PC-3 (cell line): ENCODE measurements around the gene SUPT16H. TPM values are rescaled to one million over a fixed set of nuclear protein-coding genes. Genes with fewer than 3 reads are reported as not detected.

Source experiments
- ATAC-seq: fragments of 200-7000 bp; cut with Tn5 transposase; 2 replicates; pipeline ENCODE4 v1.9.1; 2020; ENCODE audit warnings: mild to moderate bottlenecking, moderate library complexity
- BruUV-seq: library from RNA; stranded (reverse); fragments of 400-500 nt; replicated peaks from 2 replicates; lab custom pipeline; 2021; lab: Mats Ljungman, UMichigan
- CTCF ChIA-PET: fragments of 300-600 bp; sonication (Branson Sonifier 250); formaldehyde crosslinking; loops from one replicate; lab custom pipeline; 2022; ENCODE audit warnings: antibody characterized with exemption; lab: Charles Lee
- POLR2A ChIA-PET: fragments of 300-600 bp; sonication (Branson Sonifier 250); formaldehyde crosslinking; loops from one replicate; lab custom pipeline; 2022; ENCODE audit warnings: antibody characterized with exemption; ENCODE audit not compliant: unreplicated experiment; lab: Charles Lee
- DNase-seq: peaks from one replicate; pipeline ENCODE4 v3.0.0-alpha.2; 2015
- H2AFZ ChIP-seq: fragments of 300-600 bp; sonication (generic); 2 replicates; pipeline ENCODE4 v1.6.0; 2016; ENCODE audit warnings: antibody characterized with exemption, low read length
- H3F3A ChIP-seq: fragments of 300-600 bp; sonication (generic); one replicate; pipeline ENCODE4 v1.6.0; 2017; ENCODE audit warnings: antibody characterized with exemption, low read length, control low read depth, mild to moderate bottlenecking; ENCODE audit not compliant: unreplicated experiment
- H3K27ac ChIP-seq: fragments of 300-600 bp; sonication (generic); 2 replicates; pipeline ENCODE4 v1.5.1; 2016; ENCODE audit warnings: mild to moderate bottlenecking, low read length
- H3K27me3 ChIP-seq: fragments of 300-600 bp; sonication (generic); 2 replicates; pipeline ENCODE4 v1.6.1; 2016; ENCODE audit warnings: low read length, mixed read lengths
- H3K36me3 ChIP-seq: fragments of 300-600 bp; sonication (generic); 2 replicates; pipeline ENCODE4 v1.6.1; 2016; ENCODE audit warnings: low read depth, mixed run types, low read length, mixed read lengths
- H3K4me1 ChIP-seq: fragments of 300-600 bp; sonication (generic); 2 replicates; pipeline ENCODE4 v1.5.1; 2016; ENCODE audit warnings: low read length; ENCODE audit not compliant: insufficient read depth
- H3K4me2 ChIP-seq: fragments of 300-600 bp; sonication (generic); 2 replicates; pipeline ENCODE4 v1.6.0; 2016; ENCODE audit warnings: low read length
- H3K4me3 ChIP-seq: fragments of 300-600 bp; sonication (generic); 2 replicates; pipeline ENCODE4 v1.5.1; 2016; ENCODE audit warnings: mild to moderate bottlenecking, low read length, mixed read lengths
- H3K79me2 ChIP-seq: fragments of 300-600 bp; sonication (generic); 2 replicates; pipeline ENCODE4 v1.6.1; 2017; ENCODE audit warnings: low read length, mixed read lengths
- H3K9ac ChIP-seq: fragments of 300-600 bp; sonication (generic); 2 replicates; pipeline ENCODE4 v1.6.0; 2016; ENCODE audit warnings: mild to moderate bottlenecking, low read length
- H3K9me2 ChIP-seq: fragments of 300-600 bp; sonication (generic); replicated peaks from 2 replicates; pipeline ENCODE4 v1.6.1; 2016; ENCODE audit warnings: mixed run types, low read length, mixed read lengths
- H3K9me3 ChIP-seq: fragments of 300-600 bp; sonication (generic); 2 replicates; pipeline ENCODE4 v1.6.1; 2016; ENCODE audit warnings: low read length, mixed read lengths
- H4K20me1 ChIP-seq: fragments of 300-600 bp; sonication (generic); 2 replicates; pipeline ENCODE4 v1.6.1; 2016; ENCODE audit warnings: low read length, mixed read lengths
- EZH2 ChIP-seq: fragments of 300-600 bp; sonication (generic); IDR thresholded peaks from one replicate; pipeline ENCODE4 v1.6.1; 2017; ENCODE audit warnings: antibody characterized with exemption, mild to moderate bottlenecking, low read length; ENCODE audit not compliant: unreplicated experiment
- EZH2phosphoT487 ChIP-seq: fragments of 300-600 bp; sonication (generic); IDR thresholded peaks from 2 replicates; pipeline ENCODE4 v1.6.1; 2018; ENCODE audit warnings: mild to moderate bottlenecking, antibody characterized with exemption, low read length, borderline replicate concordance
- intact Hi-C: fragments of 100-400 bp; cut with micrococcal nuclease; formaldehyde crosslinking; loops from 2 replicates; pipeline ENCODE4 v1.9.0; 2023
- total RNA-seq: library from RNA; depleted of rRNA; stranded (reverse); fragments of >200 nt; gene quantifications from 2 replicates; pipeline ENCODE4 v1.2.3, GENCODE V29; 2014
- TF ChIP-seq, protein P1 (sequence below): fragments of 300-600 bp; sonication (generic); conservative IDR thresholded peaks from 2 replicates; pipeline ENCODE4 v1.5.1; 2017; ENCODE audit warnings: antibody characterized with exemption, low read depth, mild to moderate bottlenecking, low read length

SUPT16H gene
- total RNA-seq, 1 experiment from 2014 or later, result 92.6 TPM

DNA sequence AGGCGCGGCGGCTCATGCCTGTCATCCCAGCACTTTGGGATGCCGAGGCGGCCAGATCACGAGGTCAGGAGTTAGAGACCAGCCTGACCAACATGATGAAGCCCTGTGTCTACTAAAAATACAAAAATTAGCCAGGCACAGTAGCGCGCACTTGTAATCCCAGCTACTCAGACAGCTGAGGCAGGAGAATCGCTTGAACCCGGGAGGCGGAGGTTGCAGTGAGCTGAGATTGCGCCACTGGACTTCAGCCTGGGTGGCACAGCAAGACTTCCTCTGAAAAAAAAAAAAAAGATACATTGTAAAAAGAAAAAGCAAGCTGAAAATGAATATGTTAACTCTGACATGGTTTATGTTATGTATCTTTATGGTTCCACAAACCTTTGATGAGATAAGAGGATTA, 70.3 kb downstream of the SUPT16H start:
- intact Hi-C loops, result no loop called here
- no peak for TF ChIP-seq EZH2
- no peaks in the 10 kb centered on the region for H4K20me1 ChIP-seq
- no TSS peak for BruUV-seq
- H3K9me3 ChIP-seq, result no peaks in the 10 kb centered on the region
- H2AFZ ChIP-seq, result no peak overlapping the region
- H3F3A ChIP-seq, result no peaks in the 10 kb centered on the region
- H3K27ac ChIP-seq, result no peak overlapping the region
- DNase-seq (no peak), ATAC-seq (no peak)
- ChIA-PET CTCF (no interaction called here), POLR2A (interaction anchor here (0.6 kb wide), 1 partner anchor 1795 kb away, joined by 3 read pairs; no protein-coding TSS in a partner anchor)
- no peak overlapping the region for H3K9ac ChIP-seq
- H3K36me3 ChIP-seq, result no peaks in the 10 kb centered on the region
- H3K4me3 ChIP-seq, result no peak overlapping the region
- no peaks in the 10 kb centered on the region for H3K79me2 ChIP-seq
- peaks cover 9% of the 10 kb centered on the region; the same call in 1 of the 2 replicates for H3K27me3 ChIP-seq
- no peak overlapping the region for H3K4me2 ChIP-seq
- H3K9me2 ChIP-seq, result no peaks in the 10 kb centered on the region
- H3K4me1 ChIP-seq, result peaks cover 9% of the 10 kb centered on the region

DNA sequence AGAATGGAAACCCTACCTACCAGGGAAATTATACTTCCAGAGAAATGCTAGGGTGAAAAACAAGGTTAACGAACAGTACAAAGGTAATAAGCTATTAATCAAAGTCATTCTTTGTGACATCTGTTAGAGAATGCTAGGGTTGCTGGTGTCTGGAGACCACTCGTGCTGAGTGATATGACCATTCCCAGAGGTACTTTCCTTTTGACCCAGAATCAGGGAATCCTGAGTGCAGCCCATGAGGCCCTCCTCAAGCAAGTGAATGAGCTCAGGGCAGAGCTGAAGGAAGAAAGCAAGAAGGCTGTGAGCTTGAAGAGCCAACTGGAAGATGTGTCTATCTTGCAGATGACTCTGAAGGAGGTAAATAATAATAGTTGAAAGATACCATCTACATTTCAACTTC, 72.2 kb downstream of the SUPT16H start:
- Histone ChIP-seq H4K20me1 (no peaks in the 10 kb centered on the region), H3F3A (no peaks in the 10 kb centered on the region), H2AFZ (no peak overlapping the region), H3K9me3 (no peaks in the 10 kb centered on the region), H3K9me2 (no peaks in the 10 kb centered on the region), H3K4me1 (peaks cover 15% of the 10 kb centered on the region), H3K4me2 (no peak overlapping the region), H3K4me3 (no peak overlapping the region), H3K9ac (no peak overlapping the region), H3K27me3 (no peaks in the 10 kb centered on the region), H3K27ac (no peak overlapping the region), H3K36me3 (no peaks in the 10 kb centered on the region), H3K79me2 (no peaks in the 10 kb centered on the region)
- CTCF ChIA-PET, result no interaction called here
- no peak for DNase-seq
- POLR2A ChIA-PET, result no interaction called here
- intact Hi-C loops, result no loop called here
- TF ChIP-seq, protein P1, sequence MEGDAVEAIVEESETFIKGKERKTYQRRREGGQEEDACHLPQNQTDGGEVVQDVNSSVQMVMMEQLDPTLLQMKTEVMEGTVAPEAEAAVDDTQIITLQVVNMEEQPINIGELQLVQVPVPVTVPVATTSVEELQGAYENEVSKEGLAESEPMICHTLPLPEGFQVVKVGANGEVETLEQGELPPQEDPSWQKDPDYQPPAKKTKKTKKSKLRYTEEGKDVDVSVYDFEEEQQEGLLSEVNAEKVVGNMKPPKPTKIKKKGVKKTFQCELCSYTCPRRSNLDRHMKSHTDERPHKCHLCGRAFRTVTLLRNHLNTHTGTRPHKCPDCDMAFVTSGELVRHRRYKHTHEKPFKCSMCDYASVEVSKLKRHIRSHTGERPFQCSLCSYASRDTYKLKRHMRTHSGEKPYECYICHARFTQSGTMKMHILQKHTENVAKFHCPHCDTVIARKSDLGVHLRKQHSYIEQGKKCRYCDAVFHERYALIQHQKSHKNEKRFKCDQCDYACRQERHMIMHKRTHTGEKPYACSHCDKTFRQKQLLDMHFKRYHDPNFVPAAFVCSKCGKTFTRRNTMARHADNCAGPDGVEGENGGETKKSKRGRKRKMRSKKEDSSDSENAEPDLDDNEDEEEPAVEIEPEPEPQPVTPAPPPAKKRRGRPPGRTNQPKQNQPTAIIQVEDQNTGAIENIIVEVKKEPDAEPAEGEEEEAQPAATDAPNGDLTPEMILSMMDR, result no peak
- TF ChIP-seq EZH2phosphoT487 (no peak), EZH2 (no peak)
- no peak for ATAC-seq
- no TSS peak for BruUV-seq

DNA sequence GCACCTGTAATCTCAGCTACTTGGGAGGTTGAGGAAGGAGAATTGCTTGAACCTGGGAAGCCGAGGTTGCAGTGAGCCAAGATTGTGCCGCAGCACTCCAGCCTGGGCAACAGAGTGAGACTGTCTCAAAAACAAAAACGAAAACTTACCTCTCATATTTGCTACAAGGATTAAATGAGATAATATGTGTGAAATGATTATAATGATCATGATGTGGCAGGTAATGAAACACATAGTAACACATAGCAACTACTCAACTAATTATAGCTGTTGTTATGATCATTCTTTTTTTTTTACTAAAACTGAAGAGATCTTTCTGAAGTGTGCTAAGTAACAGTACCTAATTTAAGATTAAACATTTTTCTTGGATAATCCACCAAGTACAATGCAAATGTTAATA, 73.9 kb downstream of the SUPT16H start:
- no TSS peak for BruUV-seq
- no peaks in the 10 kb centered on the region for H3K9me2 ChIP-seq
- intact Hi-C loops, result no loop called here
- H3F3A ChIP-seq, result no peaks in the 10 kb centered on the region
- H3K9ac ChIP-seq, result no peak overlapping the region
- no peak overlapping the region for H3K4me3 ChIP-seq
- POLR2A ChIA-PET, result no interaction called here
- ATAC-seq (no peak), DNase-seq (no peak)
- H2AFZ ChIP-seq, result no peak overlapping the region
- H3K36me3 ChIP-seq, result no peaks in the 10 kb centered on the region
- no peaks in the 10 kb centered on the region for H3K79me2 ChIP-seq
- TF ChIP-seq EZH2phosphoT487 (no peak), EZH2 (no peak)
- TF ChIP-seq, protein P1, result no peak
- H3K4me2 ChIP-seq, result no peak overlapping the region
- no peaks in the 10 kb centered on the region for H4K20me1 ChIP-seq
- H3K27me3 ChIP-seq, result no peaks in the 10 kb centered on the region
- no peak overlapping the region for H3K27ac ChIP-seq
- CTCF ChIA-PET, result no interaction called here
- peaks cover 15% of the 10 kb centered on the region for H3K4me1 ChIP-seq
- H3K9me3 ChIP-seq, result no peaks in the 10 kb centered on the region
